Astrocyte of the cerebellum (primary cell): ENCODE measurements around the gene NR2C2AP.

Experiments
- DNase-seq: peaks from one replicate; pipeline ENCODE4 v3.0.0-alpha.2; 2011; ENCODE audit warnings: low read depth
- H3K4me3 ChIP-seq: 2 replicates; pipeline ENCODE4 v1.5.1; 2011; ENCODE audit warnings: mild to moderate bottlenecking, low read depth, low read length, moderate library complexity
- in situ Hi-C: cut with HindIII; loops from 2 replicates; pipeline ENCODE4 v1.10.0; 2017; ENCODE audit warnings: low sequenced_read_pairs
- TF ChIP-seq, protein P1 (sequence below): IDR thresholded peaks from 2 replicates; pipeline ENCODE4 v1.5.1; 2012; ENCODE audit warnings: low read length, low read depth, moderate library complexity, mild to moderate bottlenecking; ENCODE audit errors: missing control alignments

NR2C2AP gene

DNA sequence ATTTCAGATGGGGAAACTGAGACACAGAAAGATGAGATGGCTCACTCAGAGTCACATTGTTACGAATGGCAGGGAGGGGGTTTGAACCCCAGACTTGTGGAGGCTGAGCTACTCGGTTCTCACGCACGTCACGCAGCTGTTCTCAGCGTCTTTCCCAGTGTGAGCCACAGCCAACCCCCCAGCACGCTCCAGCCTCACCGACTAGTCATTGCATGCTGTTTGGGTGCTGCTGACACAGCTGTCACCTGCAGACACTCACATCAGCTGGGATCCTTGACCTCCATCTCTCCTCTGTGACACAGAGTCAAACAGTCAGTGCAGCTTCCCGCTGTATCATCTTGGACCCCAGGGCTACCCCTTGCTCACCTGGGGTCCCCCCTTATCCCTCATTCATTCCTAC is 6.2 kb upstream of the NR2C2AP start:
- no peak overlapping the region for H3K4me3 ChIP-seq
- no peak for DNase-seq
- TF ChIP-seq, protein P1, sequence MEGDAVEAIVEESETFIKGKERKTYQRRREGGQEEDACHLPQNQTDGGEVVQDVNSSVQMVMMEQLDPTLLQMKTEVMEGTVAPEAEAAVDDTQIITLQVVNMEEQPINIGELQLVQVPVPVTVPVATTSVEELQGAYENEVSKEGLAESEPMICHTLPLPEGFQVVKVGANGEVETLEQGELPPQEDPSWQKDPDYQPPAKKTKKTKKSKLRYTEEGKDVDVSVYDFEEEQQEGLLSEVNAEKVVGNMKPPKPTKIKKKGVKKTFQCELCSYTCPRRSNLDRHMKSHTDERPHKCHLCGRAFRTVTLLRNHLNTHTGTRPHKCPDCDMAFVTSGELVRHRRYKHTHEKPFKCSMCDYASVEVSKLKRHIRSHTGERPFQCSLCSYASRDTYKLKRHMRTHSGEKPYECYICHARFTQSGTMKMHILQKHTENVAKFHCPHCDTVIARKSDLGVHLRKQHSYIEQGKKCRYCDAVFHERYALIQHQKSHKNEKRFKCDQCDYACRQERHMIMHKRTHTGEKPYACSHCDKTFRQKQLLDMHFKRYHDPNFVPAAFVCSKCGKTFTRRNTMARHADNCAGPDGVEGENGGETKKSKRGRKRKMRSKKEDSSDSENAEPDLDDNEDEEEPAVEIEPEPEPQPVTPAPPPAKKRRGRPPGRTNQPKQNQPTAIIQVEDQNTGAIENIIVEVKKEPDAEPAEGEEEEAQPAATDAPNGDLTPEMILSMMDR = no peak
- in situ Hi-C loops = no loop called here

DNA sequence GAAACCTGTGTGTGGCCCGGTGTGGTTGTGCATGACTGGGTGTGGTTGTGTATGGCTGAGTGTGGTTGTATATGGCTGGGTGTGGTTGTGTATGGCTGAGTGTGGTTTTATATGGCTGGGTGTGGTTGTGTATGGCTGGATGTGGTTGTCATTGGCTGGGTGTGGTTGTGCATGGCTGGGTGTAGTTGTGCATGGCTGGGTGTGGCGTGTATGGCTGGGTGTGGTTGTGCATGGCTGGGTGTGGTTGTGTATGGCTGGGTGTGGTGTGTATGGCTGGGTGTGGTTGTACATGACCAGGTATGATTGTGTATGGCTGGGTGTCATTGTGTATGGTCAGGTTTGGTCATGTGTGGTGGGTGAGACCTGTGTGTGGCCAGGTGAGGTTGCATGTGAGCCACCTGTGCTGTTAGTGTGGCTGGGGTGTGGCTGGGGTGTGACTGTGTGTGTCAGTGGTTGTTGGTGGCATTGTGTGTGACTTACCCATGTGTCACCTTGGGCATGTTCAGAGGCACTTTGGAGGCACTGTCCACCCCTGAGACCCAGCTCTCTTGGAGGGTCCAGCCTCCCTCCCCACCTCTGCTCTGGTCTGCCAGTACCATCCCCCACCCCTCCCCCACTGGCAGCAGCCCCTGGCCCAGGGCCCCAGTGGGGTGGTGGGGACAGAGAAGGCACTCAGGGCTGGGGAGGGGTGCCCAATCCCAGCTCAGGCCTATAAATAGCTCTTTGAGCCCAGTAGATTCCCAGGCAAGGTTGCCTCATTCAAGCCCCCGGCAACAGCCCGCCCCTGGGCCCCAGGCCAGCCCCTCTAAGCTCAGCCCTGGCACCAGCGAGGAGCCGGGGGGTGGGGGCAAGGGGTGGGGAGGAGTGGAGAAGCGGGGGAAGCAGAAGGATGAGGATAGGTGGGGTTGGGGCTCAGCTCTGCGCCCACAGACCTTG is 4.7 kb upstream of the NR2C2AP start:
- DNase-seq = no peak
- no peak overlapping the region for H3K4me3 ChIP-seq
- in situ Hi-C loops = no loop called here
- TF ChIP-seq, protein P1 = no peak

DNA sequence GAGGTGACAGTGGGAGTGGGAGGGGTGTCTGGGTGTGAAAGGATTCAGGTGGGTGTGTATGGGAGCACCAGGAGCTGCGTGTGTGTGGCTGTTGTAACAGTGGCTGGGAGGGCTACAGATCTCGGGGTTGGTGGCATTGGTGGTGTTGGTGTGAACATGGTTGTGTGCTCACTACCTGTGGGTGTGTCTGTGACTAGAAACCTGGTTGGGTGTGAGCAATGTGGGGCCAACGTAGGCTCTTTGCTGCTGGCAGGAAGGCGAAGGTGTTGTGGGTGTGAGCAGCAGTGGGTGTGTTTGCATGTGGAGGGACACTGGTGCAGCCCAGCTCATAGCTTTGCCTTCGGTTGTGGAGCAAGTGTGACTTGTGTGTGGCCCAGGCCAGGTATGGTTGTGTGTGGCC is 3.7 kb upstream of the NR2C2AP start:
- in situ Hi-C loops = no loop called here
- no peak for DNase-seq
- no peak overlapping the region for H3K4me3 ChIP-seq
- TF ChIP-seq, protein P1 = no peak

DNA sequence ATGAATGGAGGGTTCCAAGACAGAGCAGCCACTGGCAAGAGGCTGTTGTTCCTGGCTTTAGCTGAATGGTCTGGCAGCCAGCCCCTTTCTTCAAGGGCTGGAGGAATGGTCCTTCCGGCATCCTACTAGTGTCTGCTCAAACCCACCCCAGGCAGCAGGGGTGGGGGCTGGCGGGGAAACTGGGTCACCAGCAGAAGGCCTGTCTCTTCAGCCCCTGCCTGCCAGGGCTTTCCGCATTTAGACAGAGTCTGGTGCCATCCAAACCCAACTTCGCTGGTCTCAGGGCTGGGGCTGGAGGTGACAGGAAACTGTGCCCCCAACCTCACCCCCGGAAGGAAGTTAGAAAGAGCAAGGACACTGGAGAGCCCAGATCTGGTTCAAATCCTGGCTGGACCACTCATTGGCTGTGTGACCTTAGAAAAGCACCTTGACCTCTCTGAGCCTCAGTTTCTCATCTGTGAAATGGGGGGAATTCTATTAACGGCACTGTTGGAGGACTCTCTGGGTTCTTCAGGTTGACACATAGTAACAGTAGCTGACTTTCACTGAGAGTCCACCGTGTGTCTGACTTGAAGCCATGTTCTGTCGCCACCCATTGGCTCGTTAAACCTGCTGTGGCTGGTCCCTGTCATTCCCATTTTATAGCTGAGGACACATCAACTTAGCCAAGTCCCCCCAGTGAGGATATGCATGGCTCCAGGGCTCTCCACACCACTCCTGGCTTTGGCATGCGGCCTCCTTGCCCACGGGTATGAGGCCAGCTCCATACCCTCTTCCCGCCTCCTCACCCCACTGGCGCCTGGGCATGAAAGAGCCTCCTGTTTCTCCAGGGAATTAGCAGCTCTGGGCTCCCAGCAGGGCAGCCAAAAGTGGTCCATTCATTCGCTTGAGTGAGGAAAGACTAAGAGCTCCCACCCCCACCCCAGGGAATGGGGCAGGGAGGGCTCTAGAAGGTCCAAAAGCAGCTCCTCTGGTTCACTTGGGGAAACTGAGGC is 2.5 kb upstream of the NR2C2AP start:
- DNase-seq = no peak
- H3K4me3 ChIP-seq = no peak overlapping the region
- in situ Hi-C loops = no loop called here
- TF ChIP-seq, protein P1 = no peak

DNA sequence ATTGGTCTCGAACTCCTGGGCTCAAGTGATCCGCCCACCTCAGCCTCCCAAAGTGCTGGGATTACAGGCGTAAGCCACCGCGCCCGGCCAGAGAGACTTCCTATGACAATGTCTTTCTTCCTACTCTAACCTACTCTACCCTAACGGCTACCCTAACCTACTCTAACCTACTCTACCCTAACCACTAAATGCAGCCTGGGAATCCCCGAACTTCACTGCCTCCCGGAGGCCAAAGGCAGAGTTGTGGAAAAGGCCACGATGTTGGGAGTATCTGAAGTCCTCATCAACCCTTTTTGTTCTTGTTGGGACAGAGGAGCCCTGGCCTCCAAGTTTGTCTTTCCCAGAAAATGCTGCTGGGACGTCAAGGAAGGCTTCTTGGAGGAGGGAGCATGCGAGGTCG is 967 bp upstream of the NR2C2AP start:
- TF ChIP-seq, protein P1 = no peak
- no peak overlapping the region for H3K4me3 ChIP-seq
- DNase-seq = no peak
- in situ Hi-C loops = no loop called here

DNA sequence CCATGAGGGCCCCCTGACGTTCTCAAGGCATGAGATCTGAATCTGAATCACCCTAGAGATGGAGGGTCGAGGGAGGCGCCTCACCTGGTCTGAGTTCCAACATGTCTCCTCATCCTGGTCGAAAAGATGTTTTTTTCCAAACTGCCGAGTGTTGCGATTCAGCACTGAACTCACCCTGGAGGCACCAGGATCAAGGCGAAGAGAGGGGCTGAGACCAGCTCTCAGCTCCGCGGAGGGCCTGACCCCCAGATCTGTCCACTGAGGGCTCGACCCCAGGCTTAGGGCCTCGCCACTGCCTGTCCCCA is 555 bp downstream of the NR2C2AP start:
- TF ChIP-seq, protein P1 = no peak
- in situ Hi-C loops = no loop called here
- no peak for DNase-seq

More for the DNA sequence above, 555 bp downstream of the NR2C2AP start:
- H3K4me3 ChIP-seq = peak overlapping the region; percentile 71
